OCI-LY1 (cell line): Measurements from ENCODE around the gene EXOC7.

Source experiments
- H2AFZ ChIP-seq: fragments of 200-600 bp; sonication (generic), shearing (Covaris generic); 2 replicates; pipeline ENCODE4 v1.6.0; 2014; ENCODE audit warnings: antibody characterized with exemption, mild to moderate bottlenecking, low read length
- H3F3A ChIP-seq: fragments of 200-600 bp; sonication (generic), shearing (Covaris generic); 2 replicates; pipeline ENCODE4 v1.6.0; 2014; ENCODE audit warnings: mild to moderate bottlenecking, antibody characterized with exemption, low read length, moderate library complexity; ENCODE audit not compliant: insufficient read depth
- H3K27ac ChIP-seq: fragments of 200-600 bp; sonication (generic); 2 replicates; pipeline ENCODE4 v1.5.1; 2014; ENCODE audit warnings: low read length, mixed run types, mild to moderate bottlenecking, low read depth; ENCODE audit not compliant: poor library complexity, severe bottlenecking
- H3K27me3 ChIP-seq: fragments of 200-600 bp; sonication (generic); 2 replicates; pipeline ENCODE4 v1.6.0; 2014; ENCODE audit warnings: antibody characterized with exemption, mild to moderate bottlenecking, low read length, moderate library complexity; ENCODE audit not compliant: insufficient read depth
- H3K36me3 ChIP-seq: fragments of 200-600 bp; sonication (generic); 2 replicates; pipeline ENCODE4 v1.6.1; 2014; ENCODE audit warnings: mild to moderate bottlenecking, antibody characterized with exemption, low read length, moderate library complexity, mixed read lengths; ENCODE audit not compliant: insufficient read depth
- H3K4me1 ChIP-seq: fragments of 200-600 bp; sonication (generic); 2 replicates; pipeline ENCODE4 v1.5.1; 2014; ENCODE audit warnings: mild to moderate bottlenecking, low read length, moderate library complexity; ENCODE audit not compliant: insufficient read depth, severe bottlenecking
- H3K4me2 ChIP-seq: fragments of 200-600 bp; sonication (generic), shearing (Covaris generic); 2 replicates; pipeline ENCODE4 v1.6.1; 2014; ENCODE audit warnings: low read length
- H3K4me3 ChIP-seq: fragments of 200-600 bp; sonication (generic); 2 replicates; pipeline ENCODE4 v1.5.1; 2014; ENCODE audit warnings: low read length, low read depth, mild to moderate bottlenecking, mixed read lengths; ENCODE audit not compliant: poor library complexity, severe bottlenecking
- H3K79me2 ChIP-seq: fragments of 200-600 bp; shearing (Covaris generic); 2 replicates; pipeline ENCODE4 v1.6.1; 2016; ENCODE audit warnings: mixed run types, low read length, mixed read lengths; ENCODE audit not compliant: insufficient read depth
- H3K9ac ChIP-seq: fragments of 200-600 bp; sonication (generic), shearing (Covaris generic); 2 replicates; pipeline ENCODE4 v1.6.1; 2014; ENCODE audit warnings: mild to moderate bottlenecking, low read length, mixed read lengths
- H3K9me2 ChIP-seq: fragments of 200-600 bp; sonication (generic), shearing (Covaris generic); 2 replicates; pipeline ENCODE4 v1.6.1; 2014; ENCODE audit warnings: low read depth, mild to moderate bottlenecking, low read length, mixed read lengths
- H3K9me3 ChIP-seq: fragments of 200-600 bp; shearing (Covaris generic); 2 replicates; pipeline ENCODE4 v1.6.1; 2014; ENCODE audit warnings: low read length, mixed read lengths
- H4K20me1 ChIP-seq: fragments of 200-600 bp; sonication (generic), shearing (Covaris generic); 2 replicates; pipeline ENCODE4 v1.6.0; 2016; ENCODE audit warnings: mild to moderate bottlenecking, low read length; ENCODE audit not compliant: insufficient read depth
- CTCF ChIP-seq: fragments of 200-600 bp; sonication (generic), shearing (Covaris generic); IDR thresholded peaks from 2 replicates; pipeline ENCODE4 v1.5.1; 2017; ENCODE audit warnings: mild to moderate bottlenecking, antibody characterized with exemption, low read length, moderate library complexity, mixed read lengths
- EZH2 ChIP-seq: fragments of 200-600 bp; sonication (generic), shearing (Covaris generic); IDR thresholded peaks from 2 replicates; pipeline ENCODE4 v1.8.0; 2017; ENCODE audit warnings: borderline replicate concordance, mixed run types, mild to moderate bottlenecking, antibody characterized with exemption, low read length, moderate library complexity, mixed read lengths

EXOC7 gene

GRCh38 chr17:76076765-76077583 is 26.6 kb downstream of the EXOC7 start:
- H3K9ac ChIP-seq = no peak overlapping the region
- no peak overlapping the region for H2AFZ ChIP-seq
- no peaks in the 10 kb centered on the region for H3K79me2 ChIP-seq
- H4K20me1 ChIP-seq = no peaks in the 10 kb centered on the region
- H3K9me3 ChIP-seq = no peaks in the 10 kb centered on the region
- no peaks in the 10 kb centered on the region for H3F3A ChIP-seq
- H3K9me2 ChIP-seq = no peaks in the 10 kb centered on the region
- H3K27ac ChIP-seq = no peak overlapping the region
- H3K4me2 ChIP-seq = peak overlapping the region; percentile 39; the same call in 1 of the 2 replicates
- no peaks in the 10 kb centered on the region for H3K4me1 ChIP-seq
- TF ChIP-seq EZH2 = no peak
- no peak for TF ChIP-seq CTCF
- H3K27me3 ChIP-seq = peaks cover 14% of the 10 kb centered on the region
- H3K4me3 ChIP-seq = no peak overlapping the region
- no peaks in the 10 kb centered on the region for H3K36me3 ChIP-seq

GRCh38 chr17:76076146-76076764 is 27.3 kb downstream of the EXOC7 start:
- TF ChIP-seq EZH2 (no peak), CTCF (no peak)
- Histone ChIP-seq H3K9me3 (no peaks in the 10 kb centered on the region), H3F3A (no peaks in the 10 kb centered on the region), H4K20me1 (no peaks in the 10 kb centered on the region), H2AFZ (no peak overlapping the region), H3K9me2 (no peaks in the 10 kb centered on the region), H3K27ac (no peak overlapping the region), H3K27me3 (peaks cover 14% of the 10 kb centered on the region), H3K4me1 (peaks cover 4% of the 10 kb centered on the region), H3K4me2 (peak overlapping the region; percentile 39; the same call in 1 of the 2 replicates), H3K36me3 (no peaks in the 10 kb centered on the region), H3K79me2 (peaks cover 5% of the 10 kb centered on the region; the same call in 1 of the 2 replicates), H3K4me3 (no peak overlapping the region), H3K9ac (no peak overlapping the region)

- H3K9ac ChIP-seq = no peak overlapping the region
- H3K4me2 ChIP-seq = no peak overlapping the region
- no peak overlapping the region for H3K27ac ChIP-seq
- H3K4me3 ChIP-seq = no peak overlapping the region
- peaks cover 14% of the 10 kb centered on the region for H3K27me3 ChIP-seq
- H3K79me2 ChIP-seq = peaks cover 8% of the 10 kb centered on the region; the same call in 1 of the 2 replicates
- H4K20me1 ChIP-seq = no peaks in the 10 kb centered on the region
- H3K9me3 ChIP-seq = no peaks in the 10 kb centered on the region
- H3K36me3 ChIP-seq = no peaks in the 10 kb centered on the region; the same call in 1 of the 2 replicates
- no peaks in the 10 kb centered on the region for H3K9me2 ChIP-seq
- H3K4me1 ChIP-seq = peaks cover 11% of the 10 kb centered on the region
- TF ChIP-seq EZH2 (no peak), CTCF (no peak)
- no peaks in the 10 kb centered on the region for H3F3A ChIP-seq
- H2AFZ ChIP-seq = no peak overlapping the region
Measured at GRCh38 chr17:76075364-76076145, 28.0 kb downstream of the EXOC7 start.
